Inferior parietal cortex (tissue), 1 donor: ENCODE data around the gene C11orf16.
"Not testable (repeated sequence)": the region's sequence is repeated elsewhere in the genome, so short reads cannot be mapped to it uniquely, and the experiment has no call there.

Source experiments
- DNase-seq: peaks from one replicate; pipeline ENCODE4 v3.0.0-alpha.2; 2016; ENCODE audit errors: extremely low spot score

The C11orf16 gene, protein sequence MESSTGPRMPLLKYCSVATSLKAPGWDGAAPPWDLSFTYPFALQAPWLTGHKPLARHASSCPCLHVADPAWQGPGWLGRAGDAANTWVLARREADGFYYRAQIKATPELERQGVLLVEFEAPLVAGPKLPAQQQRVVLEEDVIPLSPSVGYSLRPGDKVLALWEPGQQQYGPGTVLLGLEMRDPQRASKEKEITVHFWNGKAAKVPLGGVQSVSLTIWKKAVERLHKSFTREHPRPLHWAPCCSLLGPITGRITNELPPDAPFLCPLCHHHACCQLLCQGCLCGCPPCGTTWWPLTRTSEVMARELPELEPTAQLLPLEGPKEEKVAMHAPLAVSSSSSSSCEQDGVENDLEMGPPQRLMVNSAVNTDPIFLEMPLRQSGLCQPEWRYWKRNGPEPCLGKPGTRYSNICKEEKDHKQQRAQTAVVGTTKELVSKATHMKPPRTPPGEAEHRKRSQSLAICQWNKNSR

DNA sequence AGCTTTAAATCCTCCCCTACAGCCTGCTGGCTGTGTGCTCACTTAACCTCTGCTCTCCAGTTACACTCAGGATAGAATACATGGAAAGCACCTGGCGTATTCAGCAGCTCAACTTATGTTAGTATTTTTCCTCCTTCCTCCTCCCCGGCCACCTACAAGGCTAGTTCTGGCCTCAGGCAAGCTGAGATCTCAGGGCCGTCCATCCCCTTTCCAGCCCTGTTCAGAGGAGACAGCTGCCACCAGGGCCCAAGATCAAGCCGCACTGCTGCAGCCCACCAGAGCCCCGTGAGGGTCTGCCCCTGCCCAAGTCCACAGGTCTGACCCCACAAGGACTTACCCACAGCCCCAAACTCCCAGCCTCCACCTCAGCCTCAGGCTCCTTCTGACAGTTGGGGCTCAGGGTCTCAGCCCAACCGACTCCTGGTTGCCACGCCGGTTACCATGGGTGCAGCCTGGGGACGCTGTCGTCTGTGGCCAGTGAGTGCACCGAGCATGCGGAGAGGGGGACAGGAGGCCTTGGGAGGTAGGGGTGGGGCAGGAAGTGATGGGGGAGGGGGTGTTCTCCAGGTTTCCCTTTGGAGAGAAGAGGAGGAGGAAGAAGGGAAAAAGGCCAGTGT, at the start of gene C11orf16:
C11orf16 (minus strand) TSS at position 384 of the 617 bp plus-strand sequence. CDS start 639 bp downstream, outside the sequence.
- DNase-seq = no peak

DNA sequence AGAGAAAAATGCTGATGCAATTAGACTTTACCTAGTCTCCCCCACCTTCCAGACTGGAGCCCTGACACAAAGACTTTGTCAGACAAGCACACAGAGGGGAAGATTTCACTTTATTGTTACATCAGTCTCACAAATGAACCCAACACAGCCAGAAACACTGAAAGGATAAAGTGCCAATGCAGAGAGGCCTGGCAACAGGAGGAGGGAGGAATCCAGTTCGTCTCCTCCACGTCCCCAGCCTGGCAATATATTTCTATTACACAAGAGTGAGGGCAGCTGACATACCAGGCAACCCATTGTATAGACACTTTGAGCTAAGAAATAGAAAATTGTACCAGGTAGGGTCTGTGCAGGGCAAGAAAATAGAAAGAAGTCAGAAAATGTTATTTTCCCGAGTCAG, 47.7 kb upstream of the C11orf16 start:
- no peak for DNase-seq

DNA sequence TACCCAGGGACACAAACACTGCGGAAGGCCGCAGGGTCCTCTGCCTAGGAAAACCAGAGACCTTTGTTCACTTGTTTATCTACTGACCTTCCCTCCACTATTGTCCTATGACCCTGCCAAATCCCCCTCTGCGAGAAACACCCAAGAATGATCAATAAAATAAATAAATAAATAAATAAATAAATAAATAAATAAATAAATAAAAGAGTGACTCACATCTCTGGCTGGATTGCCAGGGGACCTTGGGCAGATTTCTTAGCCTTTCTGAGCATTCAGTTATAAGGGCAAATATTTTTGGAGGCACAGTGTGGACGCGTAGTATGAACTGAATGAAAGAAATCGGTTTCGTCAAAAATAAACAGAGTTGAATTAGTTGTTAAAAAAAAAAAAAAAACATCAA, 46.6 kb upstream of the C11orf16 start:
- DNase-seq = not testable (repeated sequence)

DNA sequence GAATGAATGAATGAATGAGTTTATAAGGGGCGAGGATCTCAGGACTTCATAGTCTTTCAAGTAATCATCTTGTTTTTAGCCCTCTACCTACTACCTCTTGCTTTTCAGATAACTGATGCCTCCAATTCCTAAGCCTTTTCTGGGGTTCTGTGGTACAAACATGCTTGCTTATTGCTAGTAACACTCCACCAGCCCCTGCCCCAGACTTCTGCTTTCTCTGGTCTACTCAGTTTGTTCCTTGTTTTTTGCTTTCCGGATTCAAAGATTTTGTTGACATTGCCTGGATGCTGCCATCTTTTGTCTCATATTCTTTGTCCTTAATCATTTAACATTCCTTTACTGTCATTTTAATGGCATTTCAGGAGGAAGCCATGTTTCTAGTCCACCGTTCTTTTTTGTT, 40.4 kb upstream of the C11orf16 start:
- no peak for DNase-seq

DNA sequence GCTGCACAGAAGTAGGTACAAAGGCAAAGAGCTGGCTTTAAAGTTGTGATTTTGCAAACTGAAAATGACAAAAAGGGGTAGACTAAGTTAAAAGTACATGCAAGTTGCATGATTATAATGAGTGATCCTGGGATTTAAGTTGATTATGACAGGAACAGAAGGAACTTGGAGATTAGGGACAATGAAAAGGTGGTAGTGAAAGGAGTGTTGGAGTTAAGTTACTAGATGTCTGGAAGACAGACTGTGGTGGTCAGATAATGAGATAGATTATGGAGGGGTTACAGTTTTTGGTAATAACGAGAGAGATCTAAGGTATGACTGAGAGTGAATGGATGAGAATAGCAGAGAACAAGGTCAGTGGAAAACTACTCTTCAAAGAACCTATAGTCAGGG, 39.2 kb upstream of the C11orf16 start:
- no peak for DNase-seq

DNA sequence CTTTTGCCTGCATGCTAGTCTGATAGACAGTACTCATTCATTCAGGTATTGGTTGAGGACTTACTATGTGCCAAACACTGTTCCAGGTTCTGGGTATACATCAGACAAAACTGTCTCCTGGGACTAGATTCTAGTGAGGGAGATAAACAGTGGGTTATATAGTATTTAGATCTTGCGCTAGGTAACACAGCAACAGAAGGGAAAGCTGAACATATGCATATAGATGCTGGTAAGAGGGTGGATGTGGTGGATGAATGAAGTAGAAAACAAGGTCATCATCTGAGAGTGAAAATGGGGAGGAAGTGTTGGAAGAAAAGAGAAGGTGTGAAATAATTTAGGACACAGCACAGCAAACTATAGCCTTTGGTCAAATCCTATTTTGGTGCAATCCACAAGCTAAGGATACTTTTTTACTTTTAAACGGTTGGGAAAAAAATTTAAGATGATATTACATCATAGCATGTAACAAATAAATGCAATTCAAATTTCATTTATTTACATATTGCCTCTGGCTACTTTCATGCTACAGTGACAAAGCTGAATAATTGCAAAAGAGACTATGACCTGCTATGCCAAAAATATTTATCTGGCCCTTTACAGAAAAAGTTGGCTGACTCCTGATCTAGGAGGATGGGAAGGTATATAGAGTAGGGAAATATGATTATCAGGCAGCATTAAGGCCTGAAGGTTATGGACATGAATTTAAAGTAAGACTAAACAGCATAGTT, 38.6 kb upstream of the C11orf16 start:
- DNase-seq = no peak

DNA sequence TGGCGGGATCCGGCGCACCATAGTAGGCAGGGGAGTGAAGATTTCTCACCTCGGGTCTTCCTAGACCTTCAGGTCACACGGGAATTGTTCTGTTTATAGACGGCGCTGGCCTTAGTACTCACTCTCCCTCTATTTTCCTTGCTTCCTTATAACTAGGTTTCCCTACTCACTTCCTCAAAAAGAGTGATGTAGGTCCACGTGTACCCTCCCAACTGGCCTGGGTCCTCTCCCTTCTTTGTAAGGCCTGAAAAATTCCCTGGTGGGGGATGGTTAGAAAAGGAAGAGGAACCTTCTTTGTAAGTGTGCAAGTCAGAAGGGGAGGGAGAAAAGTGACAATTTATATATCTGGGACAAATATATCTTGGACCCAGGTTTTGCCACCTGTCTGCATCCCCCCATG, 34.4 kb upstream of the C11orf16 start:
- DNase-seq = no peak

DNA sequence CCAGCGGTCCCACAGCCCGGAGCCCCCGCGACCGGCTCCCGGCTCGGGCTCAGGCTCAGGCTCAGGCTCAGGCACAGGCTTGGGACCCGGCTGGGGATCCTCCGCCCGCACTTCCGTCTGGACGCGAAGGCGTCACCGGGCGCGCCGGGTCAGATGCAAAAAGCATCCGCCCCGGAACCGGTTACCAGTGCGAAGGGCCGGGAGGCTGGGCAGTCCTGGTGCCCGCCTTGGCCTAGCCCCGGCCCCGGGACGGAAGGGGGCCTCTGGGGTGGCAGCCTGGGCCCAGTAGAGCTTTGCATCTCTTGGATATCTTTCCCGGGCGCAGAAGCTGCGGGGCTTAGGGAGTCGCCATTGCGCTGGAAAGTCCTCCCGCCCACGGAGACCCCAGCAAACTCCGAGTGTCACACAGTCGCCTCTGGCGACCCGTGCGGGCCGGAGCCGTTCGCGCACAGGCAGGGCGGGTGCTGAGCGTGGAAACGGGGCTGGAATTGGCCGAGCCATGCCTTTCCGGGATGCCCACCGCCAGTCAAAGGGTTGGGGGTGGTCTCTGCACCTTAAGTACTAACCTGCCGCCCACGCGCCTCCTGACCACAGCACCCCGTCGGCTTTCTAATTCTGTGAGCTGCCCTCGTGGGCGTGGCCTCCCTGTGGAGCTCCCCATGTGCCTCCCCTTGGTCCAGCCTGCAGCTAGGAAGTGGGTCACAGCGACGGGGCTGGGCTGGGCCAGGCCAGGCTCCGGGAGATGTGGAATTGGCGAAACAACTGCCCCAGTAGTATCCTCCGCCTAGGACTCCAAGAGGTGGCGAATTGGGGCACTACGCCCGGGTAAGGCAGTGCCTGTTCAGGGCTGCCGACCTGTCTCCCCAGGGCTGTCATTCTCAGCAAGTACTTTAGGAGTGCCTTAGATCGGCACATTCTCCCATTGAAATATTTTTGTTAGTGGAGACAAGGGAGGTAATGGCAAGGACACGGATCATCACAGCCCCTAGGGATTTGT, 31.9 kb upstream of the C11orf16 start, which contains the start of gene TMEM9B:
TMEM9B (minus strand) TSS at position 119 of the 997 bp plus-strand sequence. CDS start 129 bp downstream, outside the sequence.
- peak; percentile 87 for DNase-seq

DNA sequence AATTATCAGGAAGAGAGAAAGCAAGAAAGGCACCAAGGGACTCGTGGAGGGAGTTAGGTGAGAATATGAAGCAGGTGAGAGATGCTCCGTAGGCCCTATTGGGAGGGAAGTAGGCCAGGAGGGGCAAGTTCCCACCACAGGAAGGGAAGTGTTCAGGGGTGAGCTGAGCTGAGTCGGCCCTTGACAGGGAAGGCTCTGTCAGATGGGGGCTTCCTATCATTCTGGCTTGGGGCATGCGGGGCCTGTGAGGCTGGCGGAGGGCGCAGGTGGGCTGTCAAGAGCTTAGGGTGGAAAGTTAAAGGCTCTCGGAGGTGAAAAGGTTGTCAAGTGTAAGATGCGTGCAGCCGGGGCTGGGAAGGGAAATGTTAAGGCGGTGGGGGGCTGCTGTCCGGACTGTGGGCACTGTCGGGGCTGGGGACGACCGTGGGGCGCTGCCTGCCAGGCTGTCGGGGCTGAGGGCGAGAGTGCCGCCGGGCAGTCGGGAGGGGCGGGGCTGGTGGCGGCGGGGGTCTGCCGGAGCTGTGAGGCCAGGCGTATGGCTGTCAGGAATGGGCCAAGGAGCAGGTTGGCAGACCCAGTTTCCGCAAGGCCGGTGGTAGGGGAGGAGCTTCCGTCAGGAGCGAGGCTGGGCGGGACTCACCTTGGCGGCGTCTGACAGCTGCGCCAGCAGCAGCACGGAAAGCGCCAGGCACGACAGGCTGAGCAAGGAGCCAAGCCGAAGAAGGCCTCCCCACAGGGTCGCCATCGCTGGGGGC, 31.0 kb upstream of the C11orf16 start:
- no peak for DNase-seq

DNA sequence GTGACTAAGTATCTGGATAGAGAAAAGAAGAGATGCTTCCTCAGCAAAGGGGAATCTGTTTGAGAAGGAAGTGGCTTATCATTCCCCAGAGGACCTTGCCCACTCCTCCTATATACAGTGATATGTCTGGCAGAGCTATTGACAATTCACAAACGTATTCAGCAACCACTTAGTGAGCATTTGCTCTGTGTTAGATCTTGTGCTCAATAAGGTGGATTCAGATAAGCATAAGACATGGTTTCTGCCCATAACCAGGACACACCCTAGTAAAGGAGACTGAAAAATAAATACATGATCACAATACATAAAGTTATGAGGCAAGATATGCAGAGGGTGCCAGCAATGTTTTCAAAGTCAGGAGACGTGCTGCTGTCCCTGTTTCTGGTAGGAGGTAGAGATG, 30.1 kb upstream of the C11orf16 start:
- DNase-seq = no peak

DNA sequence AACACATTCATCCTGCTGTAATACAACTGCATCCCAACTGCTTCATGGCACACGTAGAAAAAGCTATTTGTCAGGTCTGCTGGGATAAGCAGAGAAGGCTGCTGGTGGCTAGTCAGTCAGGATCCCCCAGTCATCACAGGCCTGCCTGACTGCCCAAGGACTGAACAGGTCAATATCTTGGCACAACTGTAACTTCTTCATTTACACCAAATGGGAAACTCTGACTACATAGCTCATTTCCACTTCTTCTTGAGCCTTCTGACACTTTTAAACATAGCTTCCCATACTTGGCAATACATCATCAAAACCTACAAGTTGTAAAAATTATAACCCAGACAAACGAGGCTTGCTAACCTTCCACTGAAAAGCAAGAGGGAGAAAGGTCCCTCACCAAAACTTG, 28.7 kb upstream of the C11orf16 start:
- no peak for DNase-seq

DNA sequence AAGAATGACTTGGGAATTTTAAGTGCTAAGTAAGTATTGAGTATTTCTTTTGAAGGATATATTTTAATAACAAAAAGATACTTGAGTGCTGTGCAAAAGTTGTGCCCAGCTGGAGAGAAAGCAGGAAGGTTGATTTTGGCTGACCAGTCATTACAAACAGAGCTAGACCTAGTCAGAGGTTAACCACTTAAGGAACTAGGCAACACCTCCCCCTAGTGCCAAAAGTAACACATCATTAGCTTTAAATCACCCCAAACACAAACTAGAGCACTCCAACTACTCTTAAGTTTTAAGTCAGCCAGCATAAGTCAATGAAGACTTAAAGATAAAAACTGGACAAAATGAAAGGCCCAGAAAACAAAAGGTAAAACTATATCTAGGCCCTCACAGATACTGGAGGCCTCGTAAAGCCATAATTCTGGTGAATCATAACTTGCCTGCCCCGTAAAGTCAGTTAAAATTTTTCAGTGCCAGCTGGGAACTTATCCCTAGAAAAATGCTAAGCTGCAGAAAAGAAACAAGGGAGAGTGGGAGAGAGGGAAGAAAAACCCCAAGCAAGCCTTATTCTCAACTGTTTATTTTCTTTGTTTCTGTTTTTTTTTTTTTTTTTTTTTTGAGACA, 26.9 kb upstream of the C11orf16 start:
- peak; percentile 29 for DNase-seq

DNA sequence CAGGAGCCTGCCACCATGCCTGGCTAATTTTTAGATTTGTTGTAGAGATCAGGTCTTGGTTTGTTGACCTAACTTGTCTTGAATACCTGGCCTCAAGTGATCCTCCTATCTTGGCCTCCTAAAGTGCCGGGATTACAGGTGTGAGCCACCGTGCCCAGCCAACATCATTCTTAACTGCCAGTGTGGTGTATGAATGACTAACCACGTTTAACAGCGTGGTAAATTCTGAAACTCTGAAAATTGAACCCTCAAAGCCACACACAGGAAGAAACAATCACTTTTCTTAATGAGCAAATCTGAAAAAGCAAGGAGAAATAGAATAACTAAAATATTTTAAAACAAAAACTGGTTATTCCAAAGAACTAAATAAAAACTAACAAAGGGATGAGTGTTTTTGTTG, 24.1 kb upstream of the C11orf16 start:
- no peak for DNase-seq

DNA sequence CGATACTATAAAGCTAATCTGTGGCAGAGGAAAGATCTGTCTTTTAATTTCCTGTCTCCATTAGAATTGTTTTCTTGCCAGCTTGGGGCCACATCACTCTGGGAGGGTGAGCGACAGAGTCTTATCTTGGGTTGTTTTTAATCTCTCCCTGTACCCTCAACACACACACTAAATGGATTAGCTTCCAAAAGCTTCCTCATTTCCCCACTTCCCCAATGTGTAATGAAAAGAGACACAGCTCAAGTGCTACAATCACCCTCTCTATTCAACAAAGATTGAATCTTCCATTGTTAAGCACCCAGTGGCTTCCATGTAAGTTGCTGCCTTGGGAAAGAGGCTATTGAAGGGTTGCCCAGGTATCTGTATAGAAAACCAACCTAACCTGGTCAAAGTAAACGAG, 16.1 kb upstream of the C11orf16 start:
- DNase-seq = no peak

DNA sequence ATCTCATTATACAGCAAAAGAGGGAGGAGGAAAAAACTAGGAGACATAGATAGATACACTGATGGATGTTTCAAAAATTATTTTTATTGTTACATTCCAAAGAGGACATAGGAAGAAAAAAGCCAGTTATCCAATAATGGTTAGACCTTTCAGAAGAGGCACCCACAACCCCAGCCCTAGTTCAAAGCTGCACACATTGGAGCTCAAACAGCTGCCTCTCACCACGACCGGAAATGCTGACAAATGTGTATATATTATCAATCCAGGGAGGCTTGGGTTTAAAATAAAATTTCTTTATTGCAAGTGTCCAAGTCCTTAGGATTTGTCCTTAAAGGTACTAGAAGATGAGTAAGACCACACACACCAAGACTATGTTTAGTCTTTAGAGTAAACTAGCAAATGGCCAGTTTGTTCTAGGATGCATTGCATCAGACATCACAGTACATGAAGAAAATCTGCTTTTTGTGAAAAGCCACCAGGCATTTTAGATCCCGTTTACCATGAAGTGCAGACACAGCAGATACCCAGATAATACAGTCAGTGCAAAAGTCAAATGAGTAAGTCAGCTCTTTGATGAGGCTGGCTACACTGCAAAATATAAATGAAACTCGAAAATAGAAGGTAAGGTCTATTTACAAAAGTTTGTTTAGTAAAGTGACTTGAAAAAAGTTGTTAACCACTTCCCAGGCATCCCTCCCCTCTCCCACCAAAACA, 14.6 kb upstream of the C11orf16 start:
- no peak for DNase-seq

DNA sequence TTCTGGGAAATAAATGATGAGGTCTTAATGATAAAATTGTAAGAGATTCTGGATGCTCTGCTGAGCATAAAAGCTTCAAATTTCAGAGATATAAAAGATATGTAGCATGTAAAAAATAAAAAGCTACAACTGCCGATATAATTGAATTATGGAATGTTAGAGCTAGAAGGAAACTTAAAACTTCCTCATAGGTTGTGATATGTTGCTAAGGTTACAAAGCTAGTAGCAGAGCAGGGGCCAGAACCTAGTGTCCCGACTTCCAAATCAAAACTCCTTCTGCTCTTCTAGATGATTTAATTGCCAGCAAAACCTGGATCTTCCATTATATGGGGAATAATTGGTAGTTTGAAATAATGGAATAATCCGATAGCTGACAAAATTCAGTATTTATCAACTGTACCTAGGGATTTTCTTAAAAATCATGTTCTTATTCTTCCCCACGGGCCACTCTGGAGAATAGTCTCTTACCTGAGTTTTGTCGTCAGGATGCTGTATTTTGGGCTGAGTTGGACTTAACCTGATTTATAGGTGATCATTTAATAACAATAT, 9.8 kb upstream of the C11orf16 start, which contains the start of gene ASCL3:
ASCL3 (minus strand) TSS at position 499 of the 549 bp plus-strand sequence. CDS start 4,855 bp downstream, outside the sequence.
- no peak for DNase-seq

DNA sequence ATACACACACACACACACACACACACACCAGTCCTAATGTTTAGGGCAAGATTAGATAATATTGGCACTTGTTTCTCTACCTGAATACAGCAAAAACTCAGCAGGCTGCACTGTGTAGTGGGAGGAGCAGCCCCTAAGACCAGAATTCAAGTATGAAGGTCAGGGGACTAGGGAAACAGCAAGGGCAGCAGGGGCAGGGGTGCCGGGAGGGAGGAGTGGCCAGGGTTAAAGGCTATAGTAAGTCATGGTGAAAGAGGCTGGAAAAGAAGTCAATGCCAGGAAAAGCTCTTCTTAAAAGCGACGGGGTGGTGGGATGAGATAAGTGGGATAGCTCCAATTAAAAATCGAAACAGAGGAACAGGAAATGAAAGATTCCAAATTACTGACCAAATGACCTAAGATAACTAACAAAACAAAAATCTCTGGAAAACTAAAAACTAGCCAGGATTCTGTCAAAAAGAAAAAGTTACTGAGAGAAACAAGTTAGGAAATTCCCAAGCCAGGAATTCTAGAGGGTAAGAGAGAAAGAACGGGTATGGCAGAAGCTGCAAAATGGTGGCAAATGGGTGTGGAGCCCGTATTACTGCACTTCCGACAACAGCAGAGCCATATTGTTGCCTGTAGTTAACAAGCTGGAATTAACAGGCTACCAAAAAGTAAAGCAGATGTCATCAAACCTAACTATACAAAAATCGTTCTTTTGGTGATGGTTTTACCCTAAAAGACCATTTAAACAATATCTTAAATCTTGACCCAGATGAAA, 8.8 kb upstream of the C11orf16 start:
- DNase-seq = no peak

DNA sequence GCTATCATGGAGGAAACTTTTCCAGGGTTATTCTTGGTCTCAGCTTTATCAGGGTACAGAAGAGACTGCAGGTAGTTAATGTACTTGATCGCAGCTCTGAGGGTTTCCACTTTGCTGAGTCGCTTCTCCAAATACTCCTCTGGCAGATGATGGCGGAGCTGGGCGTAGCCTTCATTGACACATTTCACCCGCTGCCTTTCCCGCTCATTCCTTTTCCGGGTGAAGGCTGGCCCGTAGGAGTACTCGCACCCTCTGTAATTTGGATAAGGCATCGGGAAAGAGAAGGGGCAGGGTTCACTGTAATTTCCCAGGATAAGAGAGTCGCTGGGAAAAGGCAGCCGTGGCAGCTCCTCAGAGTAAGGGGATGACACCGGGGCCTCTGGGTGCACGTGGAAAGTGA, 4.9 kb upstream of the C11orf16 start:
- no peak for DNase-seq
